HepG2 (cell line): ENCODE results near the gene GDA. TPM values are rescaled to one million over a fixed set of nuclear protein-coding genes. Genes with fewer than 3 reads are reported as not detected.

Source experiments
- ATAC-seq: fragments of 200-7000 bp; cut with Tn5 transposase; 3 replicates; pipeline ENCODE4 v1.9.1; 2020; ENCODE audit warnings: mild to moderate bottlenecking, moderate library complexity
- BruUV-seq: library from RNA; stranded (reverse); fragments of 400-500 nt; replicated peaks from 2 replicates; lab custom pipeline; 2021; lab: Mats Ljungman, UMichigan
- CTCF ChIA-PET: fragments of 300-600 bp; formaldehyde crosslinking; extraction: SDS; loops from one replicate; lab custom pipeline; 2021; ENCODE audit warnings: low total read pairs, inconsistent platforms, low intra/inter-chr PET ratio; lab: Yijun Ruan, JAX
- POLR2A ChIA-PET: fragments of 350-600 bp; sonication (Branson Sonifier 250); formaldehyde crosslinking; loops from one replicate; lab custom pipeline; 2020; ENCODE audit warnings: antibody characterized with exemption, inconsistent platforms; lab: Yijun Ruan, JAX
- DNase-seq: peaks from one replicate; pipeline ENCODE4 v3.0.0-alpha.2; 2015; ENCODE audit warnings: low spot score
- FAIRE-seq: peaks from 3 replicates; lab custom pipeline; 2011; peaks lifted over from hg19 to GRCh38; lab: Jason Lieb, UNC
- H2AFZ ChIP-seq: one replicate; pipeline ENCODE4 v1.6.1; 2011; ENCODE audit warnings: low read length, inconsistent platforms
- H3K27ac ChIP-seq: fragments of 300-600 bp; 3 replicates; pipeline ENCODE4 v1.8.0; 2011; ENCODE audit warnings: mixed run types, mild to moderate bottlenecking, mixed read lengths, low read length, inconsistent platforms; ENCODE audit not compliant: insufficient read depth; ENCODE audit errors: extremely low read length
- H3K27me3 ChIP-seq, 2 experiments: fragments of 200-600 bp in 1 of 2; 2 replicates in 1 of 2; 3 replicates in 1 of 2; pipeline versions ENCODE4 v1.6.0 to v1.8.0; 2011; ENCODE audit warnings: low read length in 2 of 2, mild to moderate bottlenecking in 2 of 2, moderate library complexity in 2 of 2, inconsistent platforms in 1 of 2; ENCODE audit not compliant: insufficient read depth in 2 of 2, control insufficient read depth in 1 of 2
- H3K36me3 ChIP-seq, 2 experiments: fragments of 200-600 bp in 1 of 2; replicated peaks in 1 of 2; 2 replicates in 1 of 2; 3 replicates in 1 of 2; pipeline versions ENCODE4 v1.5.1 to v1.8.0; 2011; ENCODE audit warnings: low read length in 2 of 2, inconsistent platforms in 1 of 2; ENCODE audit not compliant: insufficient read depth in 2 of 2, control insufficient read depth in 1 of 2
- H3K4me1 ChIP-seq: 2 replicates; pipeline ENCODE4 v1.5.1; 2012; ENCODE audit warnings: low read length, inconsistent platforms; ENCODE audit not compliant: insufficient read depth
- H3K4me2 ChIP-seq: 2 replicates; pipeline ENCODE4 v1.6.0; 2011; ENCODE audit warnings: low read depth, low read length, inconsistent platforms
- H3K4me3 ChIP-seq, 3 experiments: fragments of 200-600 bp in 1 of 3; sonication (generic), shearing (Covaris generic) in 1 of 3; replicated peaks in 1 of 3; 2 replicates each; pipeline ENCODE4 v1.5.1; 2011 to 2016; ENCODE audit warnings: low read length in 3 of 3, inconsistent platforms in 2 of 3, low read depth in 2 of 3, mild to moderate bottlenecking in 2 of 3, control low read depth in 1 of 3, mixed read lengths in 1 of 3; ENCODE audit not compliant: insufficient read depth in 1 of 3
- H3K79me2 ChIP-seq: one replicate; pipeline ENCODE4 v1.6.1; 2011; ENCODE audit warnings: low read length, inconsistent platforms; ENCODE audit not compliant: insufficient read depth
- H3K9ac ChIP-seq: 2 replicates; pipeline ENCODE4 v1.6.0; 2011; ENCODE audit warnings: mild to moderate bottlenecking, low read depth, low read length, inconsistent platforms; ENCODE audit not compliant: insufficient read depth
- H3K9me3 ChIP-seq: 2 replicates; pipeline ENCODE4 v1.5.1; 2012; ENCODE audit warnings: mild to moderate bottlenecking, low read length
- H4K20me1 ChIP-seq: 2 replicates; pipeline ENCODE4 v1.6.0; 2011; ENCODE audit warnings: inconsistent platforms, mild to moderate bottlenecking, low read length, moderate library complexity; ENCODE audit not compliant: insufficient read depth
- ATF7 ChIP-seq, 2 experiments: fragments of 450-650 bp in 1 of 2; sonication (generic) in 1 of 2; formaldehyde crosslinking in 1 of 2; IDR thresholded peaks; 2 replicates each; pipeline versions ENCODE4 v1.4.0 to v1.6.1; 2016 to 2020; ENCODE audit warnings: antibody characterized with exemption in 1 of 2, mild to moderate bottlenecking in 1 of 2, missing genetic modification reagents in 1 of 2
- ESRRA ChIP-seq: sonication (generic); formaldehyde crosslinking; IDR thresholded peaks from 2 replicates; pipeline ENCODE4 v1.5.1; 2020; ENCODE audit warnings: mild to moderate bottlenecking, low read depth, missing genetic modification reagents
- GATA4 ChIP-seq: sonication (generic); IDR thresholded peaks from 2 replicates; pipeline ENCODE4 v1.6.1; 2016; ENCODE audit warnings: antibody characterized with exemption, low read depth, borderline replicate concordance
- MTF2 ChIP-seq: sonication (generic); formaldehyde crosslinking; IDR thresholded peaks from 2 replicates; pipeline ENCODE4 v1.5.0; 2020; ENCODE audit warnings: missing genetic modification reagents, borderline replicate concordance
- MYC ChIP-seq: sonication (generic); formaldehyde crosslinking; IDR thresholded peaks from 2 replicates; pipeline ENCODE4 v1.9.0; 2021; ENCODE audit warnings: missing genetic modification reagents, borderline replicate concordance
- TBL1XR1 ChIP-seq: fragments of 150-350 bp; IDR thresholded peaks from 2 replicates; pipeline ENCODE4 v1.6.1; 2014; ENCODE audit warnings: borderline replicate concordance, low read length; ENCODE audit not compliant: partially characterized antibody
- TEAD3 ChIP-seq: optimal IDR thresholded peaks from 2 replicates; pipeline ENCODE3; 2016; ENCODE audit warnings: borderline replicate concordance
- ZNF543 ChIP-seq: sonication (generic); formaldehyde crosslinking; IDR thresholded peaks from 2 replicates; pipeline ENCODE4 v1.4.0; 2020; ENCODE audit warnings: mild to moderate bottlenecking, missing genetic modification reagents
- ZSCAN20 ChIP-seq: sonication (generic); formaldehyde crosslinking; IDR thresholded peaks from 2 replicates; pipeline ENCODE4 v1.4.0; 2020; ENCODE audit warnings: missing genetic modification reagents, mild to moderate bottlenecking, borderline replicate concordance
- WGBS: methylation state at CpG from one replicate; pipeline ENCODE4 v1.1.6; 2017; ENCODE audit warnings: low lambda C conversion rate; 5-methylcytosine and 5-hydroxymethylcytosine counted together
- in situ Hi-C: cut with HindIII; loops from 2 replicates; pipeline ENCODE4 v1.10.0; 2017; ENCODE audit warnings: low pct_unique_long_range_greater_than_20kb; ENCODE audit not compliant: extremely low pct_ligation_motif_present
- intact Hi-C: fragments of 100-400 bp; cut with micrococcal nuclease; formaldehyde crosslinking; loops from one replicate; pipeline ENCODE4 v1.10.0; 2022; ENCODE audit not compliant: unreplicated experiment
- polyA plus RNA-seq, 8 experiments: library from polyadenylated mRNA; depleted of rRNA in 3 of 8; stranded (reverse) in 7 of 8; unstranded in 1 of 8; fragments of >200 nt; fragmentation: Illumina TruSeq in 4 of 8; extraction: Trizol in 4 of 8; gene quantifications; 2 replicates each; pipeline versions ENCODE4 v1.2.1 to v1.2.3, GENCODE V29; 2011 to 2016; ENCODE audit warnings: low read depth in 4 of 8, missing spikeins in 1 of 8, mixed read lengths in 1 of 8; ENCODE audit not compliant: insufficient read depth in 1 of 8
- total RNA-seq, 5 experiments: library from RNA; depleted of rRNA; stranded (reverse); fragments of >200 nt; fragmentation: Illumina TruSeq; extraction: Trizol; gene quantifications; 2 replicates each; pipeline ENCODE4 v1.2.3, GENCODE V29; 2016; ENCODE audit warnings: low read depth in 1 of 5
- TF ChIP-seq, protein P1 (sequence below): conservative IDR thresholded peaks from 2 replicates; pipeline ENCODE4 v1.6.1; 2018; ENCODE audit warnings: missing genetic modification reagents
- TF ChIP-seq, protein P2 (sequence below): sonication (generic); formaldehyde crosslinking; IDR thresholded peaks from 2 replicates; pipeline ENCODE4 v1.4.0; 2020; ENCODE audit warnings: missing genetic modification reagents, borderline replicate concordance
- TF ChIP-seq, protein P3 (sequence below): sonication (generic); formaldehyde crosslinking; IDR thresholded peaks from 2 replicates; pipeline ENCODE4 v1.4.0; 2020; ENCODE audit warnings: missing genetic modification reagents

The GDA gene
- total and polyA plus RNA-seq, 2 of the 13 experiments (the other 11 are each of a cell fraction or from before 2014, with no cell fraction given): 0.15 to 0.99 TPM

DNA sequence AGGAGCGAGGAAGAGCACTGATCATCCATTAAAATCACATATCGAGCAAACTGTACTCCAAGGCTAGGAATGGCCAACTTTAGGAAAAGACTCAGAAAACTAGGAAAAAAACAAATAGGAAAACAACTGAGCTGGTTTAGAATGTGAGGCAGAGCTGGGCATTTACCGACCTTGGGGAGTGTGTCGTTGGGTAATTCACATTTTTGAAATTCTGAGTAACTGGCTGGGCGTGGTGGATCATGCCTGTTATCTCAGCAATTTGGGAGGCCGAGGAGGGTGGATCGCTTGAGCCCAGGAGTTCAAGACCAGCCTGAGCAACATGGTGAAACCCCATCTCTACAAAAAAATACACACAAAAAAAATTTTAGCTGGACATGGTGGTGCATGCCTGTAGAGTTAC is 145.7 kb downstream of the GDA start:
- 0 out of 5 replicates have a peak, but pooled peaks cover 0 to 4% of the 10 kb centered on the region in 2 experiments for H3K27me3 ChIP-seq
- H3K27ac ChIP-seq: no peak overlapping the region
- H3K9me3 ChIP-seq: no peaks in the 10 kb centered on the region
- ATAC-seq (peak; percentile 68), DNase-seq (peak; percentile 44), FAIRE-seq (no peak)
- H4K20me1 ChIP-seq: no peaks in the 10 kb centered on the region
- in situ Hi-C loops (no loop called here), intact Hi-C loops (loop anchor here (5.0 kb wide), 1 partner anchor 147 kb away; no protein-coding TSS in a partner anchor)
- H2AFZ ChIP-seq: no peak overlapping the region
- BruUV-seq: no TSS peak
- CTCF ChIA-PET: no interaction called here
- TF ChIP-seq GATA4: no peak
- no peak for TF ChIP-seq TBL1XR1
- TF ChIP-seq, protein P1, sequence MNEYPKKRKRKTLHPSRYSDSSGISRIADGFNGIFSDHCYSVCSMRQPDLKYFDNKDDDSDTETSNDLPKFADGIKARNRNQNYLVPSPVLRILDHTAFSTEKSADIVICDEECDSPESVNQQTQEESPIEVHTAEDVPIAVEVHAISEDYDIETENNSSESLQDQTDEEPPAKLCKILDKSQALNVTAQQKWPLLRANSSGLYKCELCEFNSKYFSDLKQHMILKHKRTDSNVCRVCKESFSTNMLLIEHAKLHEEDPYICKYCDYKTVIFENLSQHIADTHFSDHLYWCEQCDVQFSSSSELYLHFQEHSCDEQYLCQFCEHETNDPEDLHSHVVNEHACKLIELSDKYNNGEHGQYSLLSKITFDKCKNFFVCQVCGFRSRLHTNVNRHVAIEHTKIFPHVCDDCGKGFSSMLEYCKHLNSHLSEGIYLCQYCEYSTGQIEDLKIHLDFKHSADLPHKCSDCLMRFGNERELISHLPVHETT (CRISPR knock-in tag): no peak
- peak; percentile 72 for TF ChIP-seq TEAD3 (CRISPR knock-in tag)
- POLR2A ChIA-PET: interaction anchor here (1.1 to 1.2 kb wide), 2 partner anchors 68 to 70 kb away, joined by 3 read pairs; partner anchors contain the start of gene ZFAND5
- WGBS: 17% methylated on average over 7 of the region's 7 CpGs
- no peak overlapping the region for H3K4me3 ChIP-seq
- no peaks in the 10 kb centered on the region for H3K79me2 ChIP-seq
- H3K4me2 ChIP-seq: 0 out of 2 replicates have a peak overlapping the region, but pooled peaks have one; percentile 7
- H3K4me1 ChIP-seq: peaks cover 12% of the 10 kb centered on the region
- no peaks in the 10 kb centered on the region for H3K36me3 ChIP-seq
- no peak overlapping the region for H3K9ac ChIP-seq

DNA sequence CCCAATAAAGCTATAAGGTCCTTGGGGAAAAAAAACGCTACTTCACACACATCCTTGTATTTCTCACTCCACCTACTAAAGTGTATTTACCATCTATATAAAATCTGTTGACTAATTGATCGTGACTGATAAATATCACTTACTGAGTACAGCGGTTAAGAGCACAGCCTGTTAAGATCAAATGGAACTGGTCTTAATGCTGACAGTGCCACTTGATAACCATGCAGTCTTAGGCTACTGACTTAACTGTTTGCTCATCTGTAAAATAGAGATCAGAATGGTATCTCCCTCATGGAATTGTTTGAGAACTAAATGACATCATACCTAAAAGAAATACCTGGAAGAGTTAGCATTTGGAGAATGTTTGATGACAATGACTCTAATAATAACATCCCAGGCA is 148.3 kb downstream of the GDA start:
- ATAC-seq (no peak), FAIRE-seq (no peak), DNase-seq (no peak)
- in situ Hi-C loops (no loop called here), intact Hi-C loops (no loop called here)
- WGBS: 13% methylated on average over 3 of the region's 3 CpGs
- H2AFZ ChIP-seq: no peak overlapping the region
- H3K27me3 ChIP-seq: 0 out of 5 replicates have a peak, but pooled peaks cover 0 to 4% of the 10 kb centered on the region in 2 experiments
- H3K9me3 ChIP-seq: no peaks in the 10 kb centered on the region
- H3K27ac ChIP-seq: no peak overlapping the region
- no peak overlapping the region for H3K4me2 ChIP-seq
- ChIA-PET POLR2A (no interaction called here), CTCF (no interaction called here)
- peak; percentile 67 for TF ChIP-seq ATF7 (IDR thresholded peaks at IDR 0.05)
- no peak for TF ChIP-seq ATF7 (CRISPR knock-in tag; IDR thresholded peaks at IDR 0.05)
- TF ChIP-seq, protein P2, sequence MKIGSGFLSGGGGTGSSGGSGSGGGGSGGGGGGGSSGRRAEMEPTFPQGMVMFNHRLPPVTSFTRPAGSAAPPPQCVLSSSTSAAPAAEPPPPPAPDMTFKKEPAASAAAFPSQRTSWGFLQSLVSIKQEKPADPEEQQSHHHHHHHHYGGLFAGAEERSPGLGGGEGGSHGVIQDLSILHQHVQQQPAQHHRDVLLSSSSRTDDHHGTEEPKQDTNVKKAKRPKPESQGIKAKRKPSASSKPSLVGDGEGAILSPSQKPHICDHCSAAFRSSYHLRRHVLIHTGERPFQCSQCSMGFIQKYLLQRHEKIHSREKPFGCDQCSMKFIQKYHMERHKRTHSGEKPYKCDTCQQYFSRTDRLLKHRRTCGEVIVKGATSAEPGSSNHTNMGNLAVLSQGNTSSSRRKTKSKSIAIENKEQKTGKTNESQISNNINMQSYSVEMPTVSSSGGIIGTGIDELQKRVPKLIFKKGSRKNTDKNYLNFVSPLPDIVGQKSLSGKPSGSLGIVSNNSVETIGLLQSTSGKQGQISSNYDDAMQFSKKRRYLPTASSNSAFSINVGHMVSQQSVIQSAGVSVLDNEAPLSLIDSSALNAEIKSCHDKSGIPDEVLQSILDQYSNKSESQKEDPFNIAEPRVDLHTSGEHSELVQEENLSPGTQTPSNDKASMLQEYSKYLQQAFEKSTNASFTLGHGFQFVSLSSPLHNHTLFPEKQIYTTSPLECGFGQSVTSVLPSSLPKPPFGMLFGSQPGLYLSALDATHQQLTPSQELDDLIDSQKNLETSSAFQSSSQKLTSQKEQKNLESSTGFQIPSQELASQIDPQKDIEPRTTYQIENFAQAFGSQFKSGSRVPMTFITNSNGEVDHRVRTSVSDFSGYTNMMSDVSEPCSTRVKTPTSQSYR (CRISPR knock-in tag): no peak
- no peak for TF ChIP-seq ZSCAN20
- TF ChIP-seq, protein P3, sequence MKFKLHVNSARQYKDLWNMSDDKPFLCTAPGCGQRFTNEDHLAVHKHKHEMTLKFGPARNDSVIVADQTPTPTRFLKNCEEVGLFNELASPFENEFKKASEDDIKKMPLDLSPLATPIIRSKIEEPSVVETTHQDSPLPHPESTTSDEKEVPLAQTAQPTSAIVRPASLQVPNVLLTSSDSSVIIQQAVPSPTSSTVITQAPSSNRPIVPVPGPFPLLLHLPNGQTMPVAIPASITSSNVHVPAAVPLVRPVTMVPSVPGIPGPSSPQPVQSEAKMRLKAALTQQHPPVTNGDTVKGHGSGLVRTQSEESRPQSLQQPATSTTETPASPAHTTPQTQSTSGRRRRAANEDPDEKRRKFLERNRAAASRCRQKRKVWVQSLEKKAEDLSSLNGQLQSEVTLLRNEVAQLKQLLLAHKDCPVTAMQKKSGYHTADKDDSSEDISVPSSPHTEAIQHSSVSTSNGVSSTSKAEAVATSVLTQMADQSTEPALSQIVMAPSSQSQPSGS (CRISPR knock-in tag): no peak
- TF ChIP-seq MTF2: no peak
- TF ChIP-seq ZNF543 (CRISPR knock-in tag): no peak
- TF ChIP-seq MYC (CRISPR knock-in tag): no peak
- no peak for TF ChIP-seq ESRRA (CRISPR knock-in tag)
- no TSS peak for BruUV-seq
- H4K20me1 ChIP-seq: no peaks in the 10 kb centered on the region
- H3K4me1 ChIP-seq: peaks cover 12% of the 10 kb centered on the region
- no peak overlapping the region for H3K9ac ChIP-seq
- no peaks in the 10 kb centered on the region for H3K36me3 ChIP-seq
- H3K4me3 ChIP-seq: no peak overlapping the region
- H3K79me2 ChIP-seq: no peaks in the 10 kb centered on the region
